ENCODE results near the gene AFF2. TPM values are rescaled to one million over a fixed set of nuclear protein-coding genes. Genes with fewer than 3 reads are reported as not detected.
A peak's percentile ranks its signal among the peaks of the same experiment; 100 is the strongest.

Gene AFF2
- polyA plus RNA-seq, 1 donor from 2014 or later, result not detected

GRCh38 chrX:148808833-148809232 lies 308.4 kb downstream of the AFF2 start:
- H3K27ac Mint-ChIP-seq, result no peak overlapping the region
- H3K36me3 Mint-ChIP-seq, result no peaks in the 10 kb centered on the region
- no peaks in the 10 kb centered on the region for H3K4me1 Mint-ChIP-seq
- H3K4me3 Mint-ChIP-seq, result no peak overlapping the region
- no peaks in the 10 kb centered on the region for H3K9me3 Mint-ChIP-seq
- H3K27me3 Mint-ChIP-seq, result peaks cover 1% of the 10 kb centered on the region

DNA sequence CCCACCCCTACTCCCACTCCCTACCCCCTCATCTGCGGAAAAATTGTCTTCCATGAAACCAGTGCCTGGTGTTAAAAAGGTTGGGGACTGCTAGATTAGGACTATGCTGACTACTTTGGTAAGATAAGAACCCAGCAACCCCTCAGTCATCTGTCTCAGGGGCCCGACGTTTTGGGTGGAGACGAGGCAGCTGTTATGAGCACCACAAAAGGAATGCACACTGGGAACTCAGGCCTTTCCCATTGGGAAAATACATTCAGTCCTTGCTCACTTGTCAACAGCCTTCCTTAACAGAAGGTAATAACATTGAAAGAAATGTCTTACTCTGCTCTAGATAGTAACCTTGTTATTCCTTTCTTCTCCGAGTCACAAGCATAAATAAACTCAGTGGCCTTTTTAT lies 310.8 kb downstream of the AFF2 start:
- Mint-ChIP-seq H3K9me3 (no peaks in the 10 kb centered on the region), H3K4me1 (no peaks in the 10 kb centered on the region), H3K4me3 (no peak overlapping the region), H3K36me3 (no peaks in the 10 kb centered on the region), H3K27me3 (peaks cover 1% of the 10 kb centered on the region), H3K27ac (no peak overlapping the region)

DNA sequence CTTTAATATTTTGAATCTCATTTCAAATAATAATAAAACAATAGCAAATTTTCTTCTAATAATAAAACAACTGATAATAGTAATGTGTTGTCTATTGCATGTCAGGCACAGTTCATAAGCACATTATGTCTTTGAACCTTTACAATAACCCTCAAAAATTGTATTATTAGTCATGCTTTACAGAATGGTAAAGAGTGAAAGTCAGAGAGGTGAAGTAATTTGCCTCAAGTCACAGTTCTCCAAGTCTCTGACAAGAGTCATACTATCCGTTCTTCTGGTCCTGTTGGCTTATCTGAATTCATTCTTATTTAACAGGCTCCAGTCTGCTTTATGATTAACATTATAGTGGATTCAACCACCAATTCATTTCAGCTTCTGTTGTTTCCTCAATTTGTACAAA lies 313.0 kb downstream of the AFF2 start:
- H3K36me3 Mint-ChIP-seq, result no peaks in the 10 kb centered on the region
- peaks cover 1% of the 10 kb centered on the region for H3K27me3 Mint-ChIP-seq
- H3K4me1 Mint-ChIP-seq, result no peaks in the 10 kb centered on the region
- no peak overlapping the region for H3K4me3 Mint-ChIP-seq
- peaks cover 0 to under 1% (median 0%) of the 10 kb centered on the region in 3 donors for H3K9me3 Mint-ChIP-seq
- H3K27ac Mint-ChIP-seq, result no peak overlapping the region

GRCh38 chrX:148813967-148814366 lies 313.6 kb downstream of the AFF2 start:
- Mint-ChIP-seq H3K27me3 (peaks cover 1% of the 10 kb centered on the region), H3K4me3 (no peak overlapping the region), H3K36me3 (no peaks in the 10 kb centered on the region), H3K4me1 (no peaks in the 10 kb centered on the region), H3K9me3 (peaks cover 0 to 3% (median 0%) of the 10 kb centered on the region in 3 donors), H3K27ac (no peak overlapping the region)

DNA sequence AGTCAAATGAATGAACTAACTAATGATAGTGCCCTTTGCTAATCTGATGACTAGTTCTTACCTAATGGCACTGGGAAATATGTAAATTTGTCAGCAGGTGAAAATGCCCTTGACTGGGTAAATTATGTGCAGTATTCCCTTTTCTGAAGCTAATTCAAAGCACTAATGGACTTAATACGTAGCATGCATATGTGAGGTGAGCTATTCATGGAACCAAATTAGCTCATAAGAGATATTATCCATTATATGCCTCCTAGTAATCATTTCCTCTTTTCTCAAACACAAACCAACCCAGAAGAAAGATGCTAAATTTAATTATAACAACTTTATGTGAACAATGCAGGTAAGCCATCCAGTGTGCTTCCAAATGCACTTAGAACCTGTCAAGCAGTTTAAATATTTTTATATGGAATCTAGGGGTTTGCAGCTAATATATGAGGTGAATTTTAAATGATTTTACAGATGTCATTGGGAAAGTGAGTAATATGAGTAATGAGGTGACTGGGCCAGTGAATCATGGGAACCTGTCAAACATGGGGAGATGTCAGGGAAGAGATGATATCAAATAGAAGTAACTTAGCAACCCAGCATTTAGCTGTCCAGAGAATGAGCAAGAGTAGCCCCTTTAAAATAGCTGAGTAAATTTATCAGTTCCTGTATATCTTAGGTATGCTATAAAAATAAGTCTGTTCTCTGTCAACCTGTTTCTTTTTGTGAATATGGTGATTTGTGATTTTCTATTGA lies 315.0 kb downstream of the AFF2 start:
- Mint-ChIP-seq H3K36me3 (no peaks in the 10 kb centered on the region), H3K4me1 (no peaks in the 10 kb centered on the region), H3K4me3 (no peak overlapping the region), H3K9me3 (peaks cover 0 to 3% (median 0%) of the 10 kb centered on the region in 3 donors), H3K27me3 (no peaks in the 10 kb centered on the region), H3K27ac (no peak overlapping the region)

- no peak overlapping the region for H3K4me3 Mint-ChIP-seq
- H3K36me3 Mint-ChIP-seq, result no peaks in the 10 kb centered on the region
- no peaks in the 10 kb centered on the region for H3K4me1 Mint-ChIP-seq
- H3K27me3 Mint-ChIP-seq, result no peaks in the 10 kb centered on the region
- H3K27ac Mint-ChIP-seq, result no peak overlapping the region
- no peaks in the 10 kb centered on the region for H3K9me3 Mint-ChIP-seq
Observed at GRCh38 chrX:148823986-148824385, 323.6 kb downstream of the AFF2 start.

DNA sequence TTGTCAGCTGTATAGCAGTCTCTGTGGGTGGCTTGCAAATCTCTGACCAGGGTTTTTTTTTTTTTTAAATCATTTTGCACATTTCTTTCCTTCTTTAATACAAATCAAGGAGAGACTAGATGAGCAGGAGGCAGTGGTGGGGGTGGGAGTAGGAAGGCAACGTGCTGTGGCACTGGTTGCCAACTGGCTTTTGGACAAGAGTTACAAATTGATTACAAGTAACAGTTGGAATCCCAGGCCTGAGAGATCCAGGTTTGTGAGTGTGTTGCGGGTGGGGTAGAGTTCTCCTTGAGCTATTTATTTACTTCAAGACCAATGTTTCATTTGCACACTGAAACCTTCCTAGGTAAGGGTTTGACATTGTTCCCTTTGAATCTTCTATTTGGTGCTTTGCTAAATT lies 325.3 kb downstream of the AFF2 start:
- H3K27ac Mint-ChIP-seq, result no peak overlapping the region
- no peaks in the 10 kb centered on the region for H3K27me3 Mint-ChIP-seq
- H3K4me3 Mint-ChIP-seq, result no peak overlapping the region
- peaks cover 0 to 5% (median 0%) of the 10 kb centered on the region in 3 donors for H3K9me3 Mint-ChIP-seq
- no peaks in the 10 kb centered on the region for H3K36me3 Mint-ChIP-seq
- H3K4me1 Mint-ChIP-seq, result no peaks in the 10 kb centered on the region

DNA sequence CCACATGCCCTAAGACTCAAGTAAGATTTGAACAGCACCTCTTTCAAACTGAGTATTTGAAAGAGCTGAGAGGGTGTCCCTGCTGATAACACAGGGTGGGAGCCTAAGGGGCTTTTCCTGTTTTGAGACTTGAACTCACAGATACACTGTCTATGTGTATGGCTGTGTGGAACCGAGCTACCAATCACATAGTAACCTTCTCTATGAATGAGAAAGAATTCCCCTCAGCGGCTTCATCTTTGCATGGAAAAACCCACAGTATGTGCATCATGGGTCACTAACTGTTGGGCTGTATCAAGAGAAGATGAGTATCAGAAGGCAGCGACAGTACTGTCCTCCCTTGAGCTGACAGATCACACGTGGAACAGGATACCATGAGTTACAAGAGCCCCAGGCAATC lies 336.3 kb downstream of the AFF2 start:
- Mint-ChIP-seq H3K4me1 (no peaks in the 10 kb centered on the region), H3K27ac (no peak overlapping the region), H3K9me3 (no peaks in the 10 kb centered on the region), H3K27me3 (no peaks in the 10 kb centered on the region), H3K4me3 (no peak overlapping the region), H3K36me3 (no peaks in the 10 kb centered on the region)

- H3K4me1 Mint-ChIP-seq, result no peaks in the 10 kb centered on the region
- no peak overlapping the region for H3K4me3 Mint-ChIP-seq
- no peak overlapping the region for H3K27ac Mint-ChIP-seq
- no peaks in the 10 kb centered on the region for H3K27me3 Mint-ChIP-seq
- H3K36me3 Mint-ChIP-seq, result no peaks in the 10 kb centered on the region
- H3K9me3 Mint-ChIP-seq, result no peaks in the 10 kb centered on the region
Observed at GRCh38 chrX:148850631-148851030, 350.2 kb downstream of the AFF2 start.

GRCh38 chrX:148854306-148854705 lies 353.9 kb downstream of the AFF2 start:
- no peaks in the 10 kb centered on the region for H3K4me1 Mint-ChIP-seq

DNA sequence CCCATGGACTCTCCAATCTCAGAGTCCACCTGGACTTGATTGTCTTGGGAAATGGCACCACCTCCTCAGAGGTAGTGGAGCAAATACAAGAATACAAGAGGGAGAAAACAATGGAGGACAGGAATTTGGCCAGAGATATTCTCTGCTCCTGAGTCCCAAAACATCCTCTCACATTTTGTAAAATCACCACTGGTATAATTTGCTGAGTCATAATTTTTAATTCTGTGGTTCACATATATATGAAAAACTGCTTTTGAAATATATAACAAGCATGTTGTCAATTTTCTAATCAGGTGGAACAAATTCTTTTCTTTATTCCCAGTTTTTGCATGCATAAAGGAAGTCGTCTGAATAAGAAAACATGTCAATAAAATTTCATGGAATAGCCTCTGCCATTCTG lies 356.1 kb downstream of the AFF2 start:
- Mint-ChIP-seq H3K4me1 (no peaks in the 10 kb centered on the region), H3K4me3 (no peak overlapping the region), H3K36me3 (no peaks in the 10 kb centered on the region), H3K27ac (no peak overlapping the region), H3K9me3 (no peaks in the 10 kb centered on the region), H3K27me3 (no peaks in the 10 kb centered on the region)

More at GRCh38 chrX:148854306-148854705, 353.9 kb downstream of the AFF2 start:
- no peak overlapping the region for H3K4me3 Mint-ChIP-seq
- no peak overlapping the region for H3K27ac Mint-ChIP-seq
- no peaks in the 10 kb centered on the region for H3K9me3 Mint-ChIP-seq
- no peaks in the 10 kb centered on the region for H3K36me3 Mint-ChIP-seq
- no peaks in the 10 kb centered on the region for H3K27me3 Mint-ChIP-seq

- H3K36me3 Mint-ChIP-seq, result no peaks in the 10 kb centered on the region
- H3K4me3 Mint-ChIP-seq, result no peak overlapping the region
Observed at GRCh38 chrX:148865277-148866210, 365.1 kb downstream of the AFF2 start.

GRCh38 chrX:148867596-148867995 lies 367.2 kb downstream of the AFF2 start:
- Mint-ChIP-seq H3K36me3 (no peaks in the 10 kb centered on the region), H3K27me3 (no peaks in the 10 kb centered on the region), H3K4me1 (no peaks in the 10 kb centered on the region), H3K9me3 (no peaks in the 10 kb centered on the region), H3K4me3 (no peak overlapping the region), H3K27ac (no peak overlapping the region)

More at GRCh38 chrX:148865277-148866210, 365.1 kb downstream of the AFF2 start:
- Mint-ChIP-seq H3K4me1 (no peaks in the 10 kb centered on the region), H3K27me3 (no peaks in the 10 kb centered on the region), H3K9me3 (no peaks in the 10 kb centered on the region), H3K27ac (no peak overlapping the region)

- Mint-ChIP-seq H3K27me3 (no peaks in the 10 kb centered on the region), H3K4me3 (no peak overlapping the region), H3K4me1 (no peaks in the 10 kb centered on the region), H3K36me3 (no peaks in the 10 kb centered on the region), H3K9me3 (no peaks in the 10 kb centered on the region), H3K27ac (no peak overlapping the region)
Observed at GRCh38 chrX:148871422-148872160, 371.2 kb downstream of the AFF2 start.

- H3K4me1 Mint-ChIP-seq, result no peaks in the 10 kb centered on the region
- H3K27me3 Mint-ChIP-seq, result no peaks in the 10 kb centered on the region
Observed at GRCh38 chrX:148872161-148872535, 371.7 kb downstream of the AFF2 start.

More at GRCh38 chrX:148872161-148872535, 371.7 kb downstream of the AFF2 start:
- Mint-ChIP-seq H3K4me3 (peak overlapping the region in 1 of 4 donors; percentile 10), H3K36me3 (no peaks in the 10 kb centered on the region), H3K27ac (no peak overlapping the region), H3K9me3 (no peaks in the 10 kb centered on the region)

Measured in IgD-negative memory B cell (primary cell).